ENCODE data around the gene HERC4.

Gene HERC4

DNA sequence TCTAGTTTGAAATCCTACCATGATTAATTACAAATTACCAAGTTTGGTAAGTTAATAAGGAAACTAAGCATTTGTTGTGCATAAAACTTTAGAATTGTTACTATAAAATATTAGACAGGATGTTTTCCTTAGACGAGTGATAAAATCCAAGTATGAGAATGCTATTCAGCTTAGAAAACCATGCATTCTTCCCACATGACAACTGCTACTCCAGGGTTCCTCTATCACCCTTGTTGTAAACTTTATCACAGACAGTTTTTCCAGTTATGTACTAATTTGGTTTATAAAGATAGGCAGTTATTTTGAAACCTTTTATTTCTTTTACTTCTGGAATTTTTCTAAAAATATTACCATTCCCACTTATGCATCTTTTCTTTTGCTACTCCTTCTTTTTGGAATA lies 138.7 kb downstream of the HERC4 start:
- H3K4me3 ChIP-seq (ENCODE audit: low read length): no peak overlapping the region
- DNase-seq (ENCODE audit: low read depth): no peak

DNA sequence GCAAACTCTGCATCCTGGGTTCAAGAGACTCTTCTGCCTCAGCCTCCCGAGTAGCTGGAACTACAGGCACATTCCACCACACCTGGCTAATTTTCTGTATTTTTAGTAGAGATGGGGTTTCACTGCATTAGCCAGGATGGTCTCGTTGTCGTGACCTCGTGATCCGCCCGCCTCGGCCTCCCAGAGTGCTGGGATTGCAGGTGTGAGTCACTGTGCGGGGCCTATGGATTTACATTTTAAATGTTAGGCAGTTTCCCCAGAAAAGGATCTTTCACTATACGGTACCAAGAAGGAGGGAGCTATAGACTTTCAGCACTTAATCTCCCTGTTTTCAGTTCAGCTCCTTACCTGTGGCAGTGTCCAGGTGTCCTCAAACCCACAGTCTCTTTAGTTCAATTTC lies 139.9 kb downstream of the HERC4 start:
- no peak overlapping the region for H3K4me3 ChIP-seq (ENCODE audit: low read length)
- DNase-seq (ENCODE audit: low read depth): no peak
- TF ChIP-seq CTCF (conservative IDR thresholded peaks at IDR 0.05; ENCODE audit: low read depth, low read length): no peak

More for the DNA sequence above, 138.7 kb downstream of the HERC4 start:
- no peak for TF ChIP-seq CTCF (conservative IDR thresholded peaks at IDR 0.05; ENCODE audit: low read depth, low read length)

- no peak overlapping the region for H3K4me3 ChIP-seq (ENCODE audit: low read length)
- no peak for TF ChIP-seq CTCF (conservative IDR thresholded peaks at IDR 0.05; ENCODE audit: low read depth, low read length)
- no peak for DNase-seq (ENCODE audit: low read depth)
Measured at GRCh38 chr10:67934336-67934735, 140.7 kb downstream of the HERC4 start.

- TF ChIP-seq CTCF (conservative IDR thresholded peaks at IDR 0.05; ENCODE audit: low read depth, low read length): no peak
- DNase-seq (ENCODE audit: low read depth): no peak
- H3K4me3 ChIP-seq (ENCODE audit: low read length): no peak overlapping the region
Measured at GRCh38 chr10:67933199-67933598, 141.9 kb downstream of the HERC4 start.

GRCh38 chr10:67926951-67927350 lies 148.1 kb downstream of the HERC4 start:
- no peak for DNase-seq (ENCODE audit: low read depth)
- H3K4me3 ChIP-seq (ENCODE audit: low read length): no peak overlapping the region
- TF ChIP-seq CTCF (conservative IDR thresholded peaks at IDR 0.05; ENCODE audit: low read depth, low read length): no peak

- no peak for DNase-seq (ENCODE audit: low read depth)
- no peak for TF ChIP-seq CTCF (conservative IDR thresholded peaks at IDR 0.05; ENCODE audit: low read depth, low read length)
- no peak overlapping the region for H3K4me3 ChIP-seq (ENCODE audit: low read length)
Measured at GRCh38 chr10:67925449-67926005, 149.6 kb downstream of the HERC4 start.

- TF ChIP-seq CTCF (conservative IDR thresholded peaks at IDR 0.05; ENCODE audit: low read depth, low read length): no peak
- H3K4me3 ChIP-seq (ENCODE audit: low read length): no peak overlapping the region
- no peak for DNase-seq (ENCODE audit: low read depth)
Measured at GRCh38 chr10:67924136-67924535, 150.9 kb downstream of the HERC4 start.
